Eye (tissue), 1 donor: ENCODE measurements around the gene VEGFD.
"Not testable (repeated sequence)": the region's sequence is repeated elsewhere in the genome, so short reads cannot be mapped to it uniquely, and the experiment has no call there.

Experiments used
- DNase-seq: peaks from one replicate; pipeline ENCODE4 v3.0.0-alpha.2; 2015

The VEGFD gene

DNA sequence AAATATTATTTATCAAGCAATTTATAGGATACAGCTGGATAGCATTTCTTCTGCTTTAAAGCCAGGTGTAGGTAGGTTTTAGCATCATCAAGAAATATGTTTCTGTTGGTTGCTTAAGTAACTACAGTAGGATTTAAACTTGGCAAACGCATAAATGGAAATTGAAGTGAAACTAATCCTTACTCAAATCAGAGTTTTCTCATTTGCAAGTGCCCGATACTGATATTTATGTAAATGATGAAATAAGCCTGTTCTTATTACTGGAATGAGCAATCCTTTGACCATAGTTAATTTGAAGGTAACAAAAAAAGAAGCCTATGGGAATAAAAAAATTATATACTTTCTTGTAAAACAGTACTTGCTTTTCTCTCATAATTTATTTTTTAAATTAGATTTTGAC lies 25.7 kb downstream of the VEGFD start:
- DNase-seq, result no peak

DNA sequence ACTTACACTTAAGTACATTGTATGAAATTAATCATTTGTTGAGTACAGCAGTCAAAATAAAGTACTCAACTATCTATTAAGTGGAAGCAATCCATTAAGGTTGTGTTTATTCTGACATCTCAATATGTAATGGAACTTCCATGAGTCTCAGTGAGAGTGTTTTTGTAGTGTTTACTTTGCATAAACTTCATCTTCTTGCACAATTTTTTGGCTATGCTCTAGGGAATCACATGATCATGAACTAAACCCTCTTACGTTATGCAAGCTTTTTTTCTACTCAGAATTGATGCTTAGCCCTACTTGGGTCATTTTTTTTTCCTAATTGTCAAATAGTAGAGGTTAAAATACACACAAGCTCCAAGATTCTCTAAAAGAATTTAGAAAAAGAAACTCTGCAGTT lies 27.8 kb downstream of the VEGFD start:
- no peak for DNase-seq

DNA sequence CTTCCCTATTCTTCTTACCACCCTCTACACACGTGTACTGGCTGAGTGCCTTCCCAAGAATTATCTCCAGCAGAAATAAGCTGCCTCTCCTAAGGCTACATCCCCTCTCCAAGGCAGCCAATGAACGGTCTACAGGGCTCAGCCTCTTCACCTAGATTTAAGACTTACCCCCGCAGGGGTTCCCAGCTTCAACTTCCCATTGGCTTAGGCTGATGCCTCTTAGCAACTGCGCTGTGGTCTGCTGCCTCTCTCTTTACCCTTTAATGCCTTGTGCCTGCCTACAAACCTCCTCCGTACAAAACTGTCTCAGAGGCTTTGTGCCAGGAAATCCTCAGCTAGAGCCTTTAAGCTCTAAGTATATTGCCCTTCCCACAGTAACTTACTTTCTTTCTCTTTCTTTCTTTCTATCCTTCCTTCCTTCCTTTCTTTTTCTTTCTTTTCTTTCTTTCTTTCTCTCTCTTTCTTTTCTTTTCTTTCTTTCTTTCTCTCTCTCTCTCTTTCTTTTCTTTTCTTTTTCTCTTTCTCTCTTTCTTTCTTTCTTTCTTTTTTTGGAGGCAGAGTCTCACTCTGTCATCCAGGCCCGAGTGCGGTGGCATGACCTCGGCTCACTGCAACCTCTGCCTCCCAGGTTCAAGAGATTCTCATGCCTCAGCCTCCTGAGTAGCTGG lies 33.8 kb downstream of the VEGFD start:
- no peak for DNase-seq

DNA sequence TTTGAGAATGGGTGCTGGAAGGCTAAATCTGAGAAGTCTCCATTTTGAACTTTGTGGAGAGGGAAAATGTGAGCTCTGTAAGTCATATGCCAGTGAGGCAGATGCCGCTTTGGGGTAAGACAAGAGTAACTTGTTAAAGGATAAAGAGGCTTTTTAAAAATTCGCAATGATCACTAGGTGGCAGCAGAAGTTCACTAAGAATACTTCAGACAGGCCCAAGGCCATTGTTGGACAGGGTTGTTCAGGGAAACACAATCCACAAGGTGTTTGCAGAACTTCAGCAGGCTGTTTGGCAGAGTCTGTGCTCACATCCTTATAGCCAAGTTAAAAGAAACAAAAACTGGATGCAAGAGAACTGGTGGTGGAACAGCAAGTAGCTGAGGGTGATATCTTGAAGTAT lies 35.2 kb downstream of the VEGFD start:
- DNase-seq, result peak; percentile 84

DNA sequence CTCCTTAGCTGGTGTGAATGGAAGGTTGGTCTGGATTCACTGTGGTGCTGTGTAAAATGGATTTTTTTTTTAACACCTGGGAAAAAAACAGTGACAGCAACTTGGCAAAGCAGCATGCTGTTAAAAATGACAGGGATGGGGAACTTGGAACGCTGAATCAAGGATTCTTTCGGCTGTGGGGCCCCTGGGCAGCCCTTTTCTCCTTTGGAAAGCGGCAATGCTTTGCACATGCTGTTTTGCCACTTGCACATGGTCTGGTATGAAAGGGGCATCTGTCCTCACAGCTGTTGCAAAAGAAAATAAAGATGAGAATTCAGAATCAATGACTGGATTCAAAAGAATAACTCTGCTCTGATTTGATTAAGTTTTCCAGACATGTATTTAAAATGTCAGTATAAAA lies 38.2 kb downstream of the VEGFD start:
- DNase-seq, result peak; percentile 19

DNA sequence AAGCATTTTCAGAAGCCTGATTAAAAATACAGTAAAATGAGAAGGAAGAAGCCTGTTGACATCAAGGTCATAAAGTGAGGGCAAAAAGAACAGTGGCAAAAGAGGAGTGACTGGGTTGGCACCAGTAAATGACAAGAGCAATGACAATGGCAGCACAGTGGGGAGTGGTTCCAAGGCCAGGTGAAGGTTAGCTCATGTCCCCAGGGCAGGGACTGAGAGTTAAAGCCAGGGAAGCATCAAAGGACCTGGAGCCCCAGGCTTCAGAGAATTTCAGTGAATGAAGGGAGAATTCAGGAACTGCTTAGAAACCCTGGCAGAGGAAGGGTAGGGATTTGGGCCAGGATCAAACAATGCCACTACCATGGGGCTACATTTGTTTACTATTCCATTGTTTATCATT lies 40.1 kb downstream of the VEGFD start:
- no peak for DNase-seq

DNA sequence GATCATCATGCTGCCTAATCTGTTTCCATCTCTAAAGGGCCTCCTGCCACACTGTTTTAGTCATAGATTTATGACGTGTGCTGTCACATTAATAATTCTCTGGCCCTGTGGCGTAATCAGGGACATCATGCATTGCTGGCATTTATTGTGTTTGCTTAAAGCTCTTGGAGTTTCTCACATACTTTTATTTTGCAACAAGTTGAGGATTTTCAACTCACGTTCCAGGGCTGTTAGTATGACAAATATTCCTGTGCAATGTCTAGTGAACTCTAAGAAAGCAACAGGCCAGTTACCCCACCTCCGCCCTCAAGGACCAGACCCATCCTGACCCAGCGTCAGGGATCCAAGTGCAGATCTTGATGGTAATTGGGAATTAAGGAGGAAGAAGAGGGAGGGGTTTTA lies 41.1 kb downstream of the VEGFD start:
- peak; percentile 17 for DNase-seq

DNA sequence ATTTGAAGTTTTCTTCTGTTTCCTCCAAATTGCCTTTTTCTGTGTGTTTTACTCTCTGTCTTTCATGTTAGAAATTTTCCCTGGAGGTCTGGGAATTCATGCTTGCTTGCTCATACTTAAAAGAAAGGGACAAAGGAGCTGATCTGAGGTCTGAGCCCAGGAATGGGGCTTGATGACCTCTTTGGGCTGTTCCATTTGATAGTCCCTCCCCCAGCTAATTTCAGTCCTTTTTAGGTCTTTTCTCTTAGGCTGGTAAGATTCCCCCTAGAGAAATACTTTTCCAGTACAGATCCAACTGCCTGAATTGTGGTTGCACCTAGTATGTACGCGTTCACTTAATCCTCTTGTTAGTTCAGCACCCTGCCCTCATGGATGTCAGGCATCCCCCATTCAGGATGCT lies 43.3 kb downstream of the VEGFD start:
- peak; percentile 38 for DNase-seq

DNA sequence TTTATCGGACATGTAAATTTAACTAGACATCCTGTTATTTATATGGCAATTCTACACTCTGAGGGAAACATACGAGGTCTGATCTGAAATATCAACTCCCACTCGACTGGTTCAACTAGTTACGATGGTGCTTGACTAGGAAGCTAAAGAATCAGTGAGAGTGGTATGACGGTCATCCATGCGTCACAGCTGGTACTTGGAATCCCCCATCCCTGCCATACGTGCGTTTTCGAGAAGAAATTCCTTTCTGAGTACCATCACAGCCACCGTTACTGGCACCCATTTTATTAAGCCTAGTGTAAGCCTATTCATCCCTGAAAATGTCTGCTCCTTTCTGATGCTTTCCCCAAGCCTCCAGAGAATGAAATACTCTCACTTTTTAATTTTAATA lies 48.2 kb downstream of the VEGFD start:
- peak; percentile 71 for DNase-seq

DNA sequence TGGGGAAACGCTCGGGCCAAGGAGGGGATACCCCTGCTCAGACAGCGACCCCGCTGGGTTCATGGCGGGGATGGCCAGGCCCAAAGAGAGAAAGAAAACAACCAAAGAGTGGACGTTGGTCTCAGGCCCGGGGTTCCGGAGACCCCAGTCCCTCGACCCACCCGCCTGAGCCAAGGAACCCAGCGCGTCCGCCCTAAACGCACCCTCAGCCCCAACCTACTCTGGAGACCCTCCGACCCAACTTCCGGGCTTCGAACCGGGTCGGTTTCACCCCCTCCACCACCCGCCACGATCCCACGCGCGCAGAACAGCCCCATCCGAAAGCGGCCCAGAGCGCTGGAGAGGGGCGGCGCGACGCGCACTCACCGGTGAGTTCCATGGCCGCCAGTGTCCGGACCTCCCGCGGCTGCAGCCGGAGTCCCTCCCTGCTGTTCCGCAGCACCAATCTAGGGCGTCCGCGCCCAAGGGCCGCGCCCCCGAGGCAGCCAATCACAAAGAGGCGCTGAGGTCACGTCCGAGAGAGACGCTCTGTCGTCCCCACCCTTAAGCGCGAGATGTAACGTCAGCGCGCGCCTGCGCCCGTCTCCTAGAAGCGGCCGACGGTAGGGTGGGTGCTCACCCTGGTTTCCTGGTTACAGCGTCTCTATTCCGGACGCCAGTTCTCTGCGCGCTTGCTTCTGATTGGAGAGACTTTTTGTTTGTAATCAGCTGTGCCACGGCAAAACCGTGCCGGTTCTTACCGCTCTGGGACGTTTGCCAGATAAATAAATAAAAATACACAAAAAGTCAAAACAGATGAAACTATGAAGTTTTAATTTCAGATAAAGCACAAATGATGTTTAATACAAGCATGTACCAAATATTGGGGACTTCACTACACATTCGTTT lies 48.8 kb downstream of the VEGFD start, which contains the start of gene PIGA:
PIGA (minus strand) TSS at position 389 of the 888 bp plus-strand sequence. CDS start 3,593 bp downstream, outside the sequence.
- DNase-seq, result peak; percentile 96

DNA sequence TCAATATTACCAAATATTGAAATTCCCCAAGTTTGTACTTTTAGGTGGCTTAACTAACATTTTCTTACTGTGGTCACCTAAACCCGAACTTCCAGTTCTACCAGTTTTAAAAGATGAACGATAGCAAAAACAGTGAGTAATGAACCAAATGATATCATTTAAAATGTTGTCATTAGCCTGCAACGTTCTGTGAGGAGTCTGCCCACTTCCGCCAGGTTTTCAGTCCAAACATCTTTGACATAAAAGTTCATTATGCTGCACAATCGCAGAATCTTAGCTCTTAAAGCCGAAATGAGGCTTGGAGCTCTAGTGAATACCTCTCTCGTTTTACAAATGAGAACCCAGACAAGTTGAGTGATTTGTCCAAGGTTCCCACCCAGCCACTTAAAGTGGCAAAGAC lies 49.7 kb downstream of the VEGFD start:
- no peak for DNase-seq

DNA sequence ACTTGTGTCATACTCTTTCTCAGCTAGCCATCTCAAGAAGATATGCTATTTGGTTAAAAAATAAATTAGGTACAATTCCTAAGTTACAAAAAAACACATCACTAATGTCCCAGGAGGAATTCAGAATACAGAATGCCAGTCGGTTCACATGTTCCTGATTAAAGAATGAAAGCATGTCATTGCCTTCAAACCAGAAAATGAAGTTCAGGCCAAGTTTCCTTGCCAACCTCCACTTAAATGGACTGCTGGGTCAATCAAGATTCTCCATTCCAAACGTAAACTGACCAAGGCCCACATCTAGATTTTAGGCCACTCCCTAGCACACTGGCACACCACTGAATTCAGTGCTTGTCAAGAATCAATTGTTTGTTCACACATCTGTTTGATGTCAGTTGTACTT lies 55.4 kb downstream of the VEGFD start:
- DNase-seq, result no peak

DNA sequence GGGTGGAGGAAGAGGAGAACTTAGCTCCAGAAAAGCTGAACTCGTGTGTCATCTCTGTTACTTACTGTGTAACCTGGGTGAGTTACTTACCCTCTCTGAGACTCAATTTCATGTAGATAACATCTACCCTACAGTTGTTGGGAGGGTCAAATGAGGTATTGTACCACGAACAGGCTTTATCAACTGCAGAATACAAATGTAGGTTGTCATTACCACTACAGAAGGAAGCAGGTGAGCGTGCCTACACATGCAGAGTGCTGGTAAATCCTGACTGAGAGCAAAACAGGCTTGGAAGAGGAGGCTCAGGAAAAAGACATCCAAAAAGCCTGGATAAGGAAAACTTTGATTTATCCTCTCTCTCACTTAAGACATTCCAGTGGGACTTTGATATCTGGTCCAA lies 56.1 kb downstream of the VEGFD start:
- DNase-seq, result no peak

DNA sequence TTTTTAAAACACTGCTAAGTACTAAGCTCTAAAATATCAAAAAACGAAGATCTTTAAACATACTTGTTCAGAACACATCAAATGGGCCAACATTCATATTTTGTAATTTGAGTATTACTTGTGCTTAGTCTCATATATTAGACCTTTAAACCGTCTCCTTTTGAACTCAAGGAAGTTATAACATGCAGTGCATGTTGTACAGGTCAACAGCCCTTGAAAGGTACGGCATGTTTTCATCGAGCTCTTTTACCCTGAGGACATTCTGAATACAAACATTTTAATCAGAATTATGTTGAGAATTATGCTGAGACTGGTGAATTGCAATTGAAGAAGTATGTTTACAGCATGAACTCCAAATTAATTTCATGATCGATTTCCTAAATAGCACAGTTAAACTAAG lies 61.7 kb downstream of the VEGFD start:
- no peak for DNase-seq

DNA sequence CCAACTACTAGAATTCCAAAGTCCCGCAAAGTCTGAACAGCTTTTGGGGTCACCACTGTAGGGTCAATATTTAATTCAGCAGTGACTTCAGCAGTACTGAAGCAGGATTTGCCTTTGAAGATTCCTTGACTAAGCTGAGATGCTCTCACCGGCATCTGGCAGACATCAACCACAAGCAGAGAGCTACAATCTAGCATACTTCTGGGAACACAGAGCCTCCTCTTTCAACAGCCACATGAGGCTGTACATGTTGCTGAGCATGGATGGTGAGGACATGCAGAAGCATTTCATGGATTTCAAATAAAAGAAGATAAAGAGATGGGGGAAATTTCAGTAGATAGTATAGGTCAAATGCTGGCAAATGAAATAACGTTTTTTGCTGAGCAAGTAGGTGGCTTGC lies 62.1 kb downstream of the VEGFD start:
- DNase-seq, result no peak

DNA sequence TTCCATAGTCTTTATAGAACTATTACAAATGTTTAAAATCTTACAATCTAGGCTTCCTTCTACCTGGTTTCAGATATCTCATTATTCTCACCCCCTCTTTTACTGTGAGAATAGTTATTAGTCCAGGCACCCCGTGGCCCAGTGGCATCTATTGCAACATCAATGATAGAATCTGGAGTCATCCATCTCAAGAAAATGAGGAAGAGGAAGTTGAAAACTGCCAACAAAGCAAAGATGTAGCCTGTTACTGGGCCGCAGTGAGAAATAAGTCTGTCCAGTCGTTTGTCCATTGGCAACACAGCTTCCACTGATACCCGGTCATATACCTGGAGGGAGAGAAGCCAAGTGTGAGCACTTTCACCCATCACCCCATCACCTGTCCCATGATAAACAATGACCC lies 62.8 kb downstream of the VEGFD start:
- DNase-seq, result no peak

DNA sequence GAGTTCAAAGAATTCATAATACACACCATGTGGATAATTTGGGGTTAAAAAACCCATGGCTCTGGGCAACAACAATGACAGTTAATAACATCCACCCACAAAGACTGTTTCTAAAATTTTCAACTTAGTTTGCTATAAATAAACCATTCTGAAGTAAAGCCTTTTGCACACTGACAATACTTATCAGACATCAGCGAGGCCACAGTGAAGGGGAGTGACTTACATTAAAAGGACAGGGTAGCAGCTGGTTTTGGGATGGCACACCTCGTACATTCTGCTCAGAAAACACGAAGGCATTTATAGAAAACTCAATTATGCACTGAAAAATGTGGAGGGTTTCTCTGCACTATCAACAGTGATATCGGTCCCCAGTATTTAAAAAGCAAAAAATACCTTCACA lies 63.9 kb downstream of the VEGFD start:
- no peak for DNase-seq

DNA sequence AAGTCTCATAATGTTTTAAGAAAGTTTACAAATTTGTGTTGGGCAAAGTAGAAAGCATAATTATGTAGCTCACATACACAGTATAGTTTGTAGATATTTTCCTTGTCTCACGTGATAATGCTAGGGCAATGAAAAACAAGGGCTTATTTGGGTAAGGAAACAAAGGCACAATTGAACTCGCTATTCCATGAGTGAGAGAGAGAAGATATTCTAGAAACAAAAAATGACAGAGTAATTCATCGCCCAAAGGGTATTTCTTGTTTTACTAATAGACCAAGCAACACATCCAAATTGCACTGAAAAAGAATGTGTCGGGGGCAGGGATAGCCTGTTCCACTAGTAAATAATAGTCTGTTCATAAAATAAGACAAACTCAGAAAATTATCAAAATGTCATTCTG lies 65.1 kb downstream of the VEGFD start:
- DNase-seq, result no peak

DNA sequence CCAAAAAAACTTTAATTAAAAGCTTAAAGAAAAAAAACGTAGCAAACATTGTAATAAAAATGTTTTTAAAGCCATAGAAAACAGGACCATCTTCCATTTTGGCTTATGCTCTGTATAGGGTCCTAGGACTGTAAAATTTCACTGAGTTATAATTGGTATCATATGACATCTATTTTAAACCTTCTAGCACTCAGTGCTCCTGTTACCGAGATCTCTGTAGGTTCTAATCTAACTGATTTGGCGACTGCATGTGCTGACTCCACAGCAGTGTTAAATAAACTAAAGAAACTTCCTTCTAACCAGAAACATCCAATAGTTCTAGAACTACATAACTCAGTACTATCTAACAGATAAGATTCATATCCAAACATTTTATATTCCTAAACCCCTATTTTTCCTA lies 68.7 kb downstream of the VEGFD start, which contains the start of gene ASB11:
ASB11 (minus strand) TSS at position 132 of the 400 bp plus-strand sequence; CDS start at position 97, 35 bp downstream.
- no peak for DNase-seq

DNA sequence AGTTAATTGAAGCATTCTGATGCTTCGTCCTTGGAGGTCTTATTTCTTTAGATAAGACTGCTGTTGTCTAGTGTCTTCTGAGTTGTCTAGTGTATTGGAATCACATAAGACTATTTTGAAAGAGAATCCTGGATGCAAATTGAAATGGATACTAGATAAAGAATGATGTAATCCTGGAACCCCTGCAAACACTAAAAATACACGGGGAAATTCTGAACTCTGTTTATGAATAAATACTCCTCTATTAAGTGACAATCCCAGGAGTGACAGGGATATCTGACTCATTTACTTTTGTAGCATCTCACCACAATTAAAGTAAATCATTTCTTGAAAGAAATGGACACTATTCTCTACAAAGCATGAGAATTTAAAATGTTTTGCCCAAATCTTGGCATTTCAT lies 69.7 kb downstream of the VEGFD start:
- DNase-seq, result no peak

DNA sequence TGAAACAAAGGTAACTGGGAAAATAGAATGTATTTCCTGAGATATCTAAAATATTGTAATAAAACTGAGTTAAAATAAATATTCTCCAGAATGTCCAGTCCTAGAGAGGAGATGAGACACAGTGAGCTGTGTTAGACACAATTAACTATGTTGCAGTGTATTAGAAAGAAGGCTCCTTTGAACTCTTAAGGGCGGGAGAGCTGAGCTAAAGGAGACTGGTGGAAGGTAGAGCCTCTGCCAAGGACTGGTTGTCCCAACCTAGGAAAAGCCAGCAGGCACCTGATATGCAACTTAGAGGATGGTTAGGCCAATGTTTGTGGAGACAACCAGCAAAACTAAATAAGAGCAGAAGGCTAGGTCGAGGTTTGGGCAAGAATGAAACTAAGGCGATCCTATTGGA lies 73.1 kb downstream of the VEGFD start:
- no peak for DNase-seq

DNA sequence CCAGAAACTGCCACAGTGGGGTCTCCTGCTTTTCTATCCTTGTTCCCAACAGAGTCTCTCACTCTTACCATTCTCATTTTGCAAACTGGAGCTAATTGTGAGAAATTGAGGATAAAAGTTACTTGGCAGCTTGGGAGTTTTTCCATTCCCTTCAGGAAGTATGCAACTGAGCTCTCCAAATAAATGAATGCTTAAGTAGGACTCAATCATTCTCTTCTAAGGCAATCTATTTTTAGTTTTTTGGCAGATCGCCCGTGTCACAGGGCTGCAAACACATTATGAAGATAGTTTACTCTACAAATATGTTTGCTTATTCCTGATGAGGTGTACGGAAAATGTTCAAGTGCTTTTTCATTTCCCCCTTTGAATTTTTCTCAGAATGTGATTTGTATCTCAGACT lies 74.1 kb downstream of the VEGFD start:
- DNase-seq, result peak; percentile 46

DNA sequence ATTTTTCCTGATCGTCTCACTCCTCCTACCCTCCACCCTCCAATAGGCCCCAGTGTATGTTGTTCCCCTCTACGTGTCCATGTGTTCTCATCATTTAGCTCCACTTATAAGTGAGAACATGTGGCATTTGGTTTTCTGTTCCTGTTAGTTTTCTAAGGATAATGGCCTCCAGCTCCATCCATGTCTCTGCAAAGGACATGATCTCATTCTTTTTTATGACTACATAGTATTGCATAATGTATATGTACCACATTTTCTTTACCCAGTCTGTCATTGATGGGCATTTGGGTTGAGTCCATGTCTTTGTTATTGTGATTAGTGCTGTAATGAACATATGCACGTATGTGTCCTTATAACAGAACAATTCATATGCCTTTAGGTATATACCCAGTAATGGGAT lies 78.3 kb downstream of the VEGFD start:
- not testable (repeated sequence) for DNase-seq

DNA sequence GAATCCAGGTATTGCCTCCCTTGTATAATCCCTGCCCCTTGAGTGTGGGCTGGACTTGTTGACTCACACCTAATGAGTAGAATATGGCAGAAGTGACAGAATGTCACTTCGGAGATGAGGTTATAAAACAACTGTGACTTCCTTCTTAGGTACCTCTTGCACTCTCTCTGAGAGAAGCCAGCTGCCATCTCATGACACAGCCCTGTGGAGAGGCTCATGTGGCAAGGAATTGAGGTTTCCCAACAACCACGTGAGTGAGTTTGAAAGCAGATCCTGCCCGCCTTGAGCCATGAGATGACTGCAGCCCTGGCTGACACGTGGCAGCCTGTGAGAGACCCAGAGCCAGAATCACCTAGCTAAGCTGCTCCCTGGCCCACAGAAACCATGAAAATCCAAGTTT lies 82.3 kb downstream of the VEGFD start:
- DNase-seq, result no peak
